Measurements from ENCODE around the gene RASSF5.

DNA sequence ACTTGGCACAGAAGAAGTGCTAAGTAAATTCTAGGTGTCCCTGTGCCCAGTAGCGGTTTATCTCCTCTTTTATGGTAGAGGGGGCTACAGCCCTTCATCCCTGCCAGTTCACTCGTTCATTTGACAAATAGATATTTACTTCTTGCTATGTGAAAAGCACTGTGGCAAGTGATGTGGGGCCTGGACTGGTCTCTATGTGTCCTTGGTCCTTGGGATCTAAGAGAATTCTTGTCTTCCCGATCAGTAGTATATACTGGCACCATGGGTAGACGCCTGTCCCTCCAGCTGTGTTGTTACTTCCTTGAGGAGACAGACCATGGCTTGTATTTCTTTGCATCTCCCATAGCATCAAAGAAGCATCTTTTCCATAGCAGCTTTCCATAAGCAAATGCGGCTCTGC, 75.2 kb downstream of the RASSF5 start:
- TF ChIP-seq, protein P1, sequence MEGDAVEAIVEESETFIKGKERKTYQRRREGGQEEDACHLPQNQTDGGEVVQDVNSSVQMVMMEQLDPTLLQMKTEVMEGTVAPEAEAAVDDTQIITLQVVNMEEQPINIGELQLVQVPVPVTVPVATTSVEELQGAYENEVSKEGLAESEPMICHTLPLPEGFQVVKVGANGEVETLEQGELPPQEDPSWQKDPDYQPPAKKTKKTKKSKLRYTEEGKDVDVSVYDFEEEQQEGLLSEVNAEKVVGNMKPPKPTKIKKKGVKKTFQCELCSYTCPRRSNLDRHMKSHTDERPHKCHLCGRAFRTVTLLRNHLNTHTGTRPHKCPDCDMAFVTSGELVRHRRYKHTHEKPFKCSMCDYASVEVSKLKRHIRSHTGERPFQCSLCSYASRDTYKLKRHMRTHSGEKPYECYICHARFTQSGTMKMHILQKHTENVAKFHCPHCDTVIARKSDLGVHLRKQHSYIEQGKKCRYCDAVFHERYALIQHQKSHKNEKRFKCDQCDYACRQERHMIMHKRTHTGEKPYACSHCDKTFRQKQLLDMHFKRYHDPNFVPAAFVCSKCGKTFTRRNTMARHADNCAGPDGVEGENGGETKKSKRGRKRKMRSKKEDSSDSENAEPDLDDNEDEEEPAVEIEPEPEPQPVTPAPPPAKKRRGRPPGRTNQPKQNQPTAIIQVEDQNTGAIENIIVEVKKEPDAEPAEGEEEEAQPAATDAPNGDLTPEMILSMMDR (IDR thresholded peaks at IDR 0.05; ENCODE audit: poor library complexity): no peak
- TF ChIP-seq EZH2phosphoT487 (IDR thresholded peaks at IDR 0.05; ENCODE audit: low read depth, severe bottlenecking, unreplicated experiment): no peak
- no peak for TF ChIP-seq EZH2 (IDR thresholded peaks at IDR 0.05; ENCODE audit: borderline replicate concordance)

All from hepatocyte (in vitro differentiated cells).